ENCODE data around the gene SYTL3.
"Not testable (repeated sequence)": the region's sequence is repeated elsewhere in the genome, so short reads cannot be mapped to it uniquely, and the experiment has no call there.

Gene SYTL3

DNA sequence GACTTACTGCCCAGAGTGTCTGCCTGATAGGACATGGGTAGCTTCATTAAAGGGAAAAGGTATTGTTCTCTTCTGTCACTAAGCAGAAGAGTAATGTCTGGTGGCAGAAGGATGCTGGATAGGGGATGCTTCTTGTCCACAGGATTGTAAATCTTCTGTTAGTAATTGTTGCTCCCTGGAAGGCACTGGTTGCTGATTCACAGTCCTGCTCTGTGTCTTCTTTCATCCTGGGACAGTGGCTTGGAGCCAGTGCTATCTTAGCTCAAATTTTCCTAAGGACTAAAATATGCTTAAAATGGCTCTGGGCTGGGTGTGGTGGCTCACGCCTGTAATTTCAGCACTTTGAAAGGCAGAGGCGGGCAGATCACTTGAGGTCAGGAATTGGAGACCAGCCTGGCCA lies 48.0 kb downstream of the SYTL3 start:
- H3K4me2 ChIP-seq (ENCODE audit: low read length) = no peak overlapping the region
- H3F3A ChIP-seq (ENCODE audit: insufficient read depth, low read length) = no peaks in the 10 kb centered on the region
- H2AFZ ChIP-seq (ENCODE audit: low read length) = no peak overlapping the region
- no peak overlapping the region for H3K9ac ChIP-seq (ENCODE audit: low read length)
- H3K9me3 ChIP-seq (ENCODE audit: low read length) = peaks cover 6% of the 10 kb centered on the region
- H3K9me2 ChIP-seq (ENCODE audit: low read depth, low read length) = no peaks in the 10 kb centered on the region
- TF ChIP-seq, protein P1, sequence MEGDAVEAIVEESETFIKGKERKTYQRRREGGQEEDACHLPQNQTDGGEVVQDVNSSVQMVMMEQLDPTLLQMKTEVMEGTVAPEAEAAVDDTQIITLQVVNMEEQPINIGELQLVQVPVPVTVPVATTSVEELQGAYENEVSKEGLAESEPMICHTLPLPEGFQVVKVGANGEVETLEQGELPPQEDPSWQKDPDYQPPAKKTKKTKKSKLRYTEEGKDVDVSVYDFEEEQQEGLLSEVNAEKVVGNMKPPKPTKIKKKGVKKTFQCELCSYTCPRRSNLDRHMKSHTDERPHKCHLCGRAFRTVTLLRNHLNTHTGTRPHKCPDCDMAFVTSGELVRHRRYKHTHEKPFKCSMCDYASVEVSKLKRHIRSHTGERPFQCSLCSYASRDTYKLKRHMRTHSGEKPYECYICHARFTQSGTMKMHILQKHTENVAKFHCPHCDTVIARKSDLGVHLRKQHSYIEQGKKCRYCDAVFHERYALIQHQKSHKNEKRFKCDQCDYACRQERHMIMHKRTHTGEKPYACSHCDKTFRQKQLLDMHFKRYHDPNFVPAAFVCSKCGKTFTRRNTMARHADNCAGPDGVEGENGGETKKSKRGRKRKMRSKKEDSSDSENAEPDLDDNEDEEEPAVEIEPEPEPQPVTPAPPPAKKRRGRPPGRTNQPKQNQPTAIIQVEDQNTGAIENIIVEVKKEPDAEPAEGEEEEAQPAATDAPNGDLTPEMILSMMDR (IDR thresholded peaks at IDR 0.05; ENCODE audit: low read length) = no peak
- TF ChIP-seq EZH2 (IDR thresholded peaks at IDR 0.05; ENCODE audit: borderline replicate concordance, low read length) = no peak
- H3K4me3 ChIP-seq (ENCODE audit: low read depth, low read length, poor library complexity, severe bottlenecking) = no peak overlapping the region
- no peaks in the 10 kb centered on the region; the same call in 1 of the 2 replicates for H3K36me3 ChIP-seq (ENCODE audit: insufficient read depth, low read length)
- no peak overlapping the region for H3K27ac ChIP-seq (ENCODE audit: low read depth, low read length, poor library complexity, severe bottlenecking)
- no peaks in the 10 kb centered on the region; the same call in 1 of the 2 replicates for H3K27me3 ChIP-seq (ENCODE audit: insufficient read depth, low read length)
- no peaks in the 10 kb centered on the region for H3K79me2 ChIP-seq (ENCODE audit: insufficient read depth, low read length)
- peaks cover 6% of the 10 kb centered on the region for H3K4me1 ChIP-seq (ENCODE audit: insufficient read depth, low read length, severe bottlenecking)
- H4K20me1 ChIP-seq (ENCODE audit: insufficient read depth, low read length) = no peaks in the 10 kb centered on the region

DNA sequence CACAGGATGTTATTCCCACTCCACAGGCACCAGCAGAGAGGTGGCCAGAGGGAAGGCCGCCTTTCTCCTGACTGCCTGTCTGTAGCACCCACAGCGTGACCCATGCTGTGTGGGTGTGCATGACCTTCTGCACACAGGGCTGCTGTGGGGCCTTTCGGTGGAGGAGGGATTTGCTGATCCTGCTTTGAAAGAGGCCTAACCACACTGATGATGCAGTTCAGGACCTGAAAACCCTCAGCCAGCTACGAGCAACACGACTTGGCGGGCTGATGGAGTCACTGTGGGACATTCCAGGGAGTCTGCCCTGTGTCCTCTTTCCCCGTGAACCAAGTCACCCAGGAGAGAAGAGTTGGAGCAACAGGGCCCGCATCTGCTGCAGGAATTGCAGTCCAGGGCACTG lies 49.1 kb downstream of the SYTL3 start:
- Histone ChIP-seq H3K9ac (ENCODE audit: low read length) (no peak overlapping the region), H3K9me2 (ENCODE audit: low read depth, low read length) (no peaks in the 10 kb centered on the region), H3K4me3 (ENCODE audit: low read depth, low read length, poor library complexity, severe bottlenecking) (no peak overlapping the region), H3K4me1 (ENCODE audit: insufficient read depth, low read length, severe bottlenecking) (peaks cover 2% of the 10 kb centered on the region), H3K36me3 (ENCODE audit: insufficient read depth, low read length) (no peaks in the 10 kb centered on the region; the same call in 1 of the 2 replicates), H3K27me3 (ENCODE audit: insufficient read depth, low read length) (no peaks in the 10 kb centered on the region; the same call in 1 of the 2 replicates), H3F3A (ENCODE audit: insufficient read depth, low read length) (no peaks in the 10 kb centered on the region), H2AFZ (ENCODE audit: low read length) (no peak overlapping the region), H3K4me2 (ENCODE audit: low read length) (no peak overlapping the region), H3K79me2 (ENCODE audit: insufficient read depth, low read length) (no peaks in the 10 kb centered on the region), H3K9me3 (ENCODE audit: low read length) (peaks cover 6% of the 10 kb centered on the region), H3K27ac (ENCODE audit: low read depth, low read length, poor library complexity, severe bottlenecking) (no peak overlapping the region), H4K20me1 (ENCODE audit: insufficient read depth, low read length) (no peaks in the 10 kb centered on the region)
- TF ChIP-seq EZH2 (IDR thresholded peaks at IDR 0.05; ENCODE audit: borderline replicate concordance, low read length) = no peak
- TF ChIP-seq, protein P1 (IDR thresholded peaks at IDR 0.05; ENCODE audit: low read length) = no peak

- not testable (repeated sequence) for H4K20me1 ChIP-seq (ENCODE audit: insufficient read depth, low read length); H3K9ac ChIP-seq (ENCODE audit: low read length); H3K9me3 ChIP-seq (ENCODE audit: low read length); H2AFZ ChIP-seq (ENCODE audit: low read length); H3K9me2 ChIP-seq (ENCODE audit: low read depth, low read length); H3K79me2 ChIP-seq (ENCODE audit: insufficient read depth, low read length); H3K36me3 ChIP-seq (ENCODE audit: insufficient read depth, low read length); H3F3A ChIP-seq (ENCODE audit: insufficient read depth, low read length); H3K4me2 ChIP-seq (ENCODE audit: low read length); H3K4me3 ChIP-seq (ENCODE audit: low read depth, low read length, poor library complexity, severe bottlenecking); H3K27ac ChIP-seq (ENCODE audit: low read depth, low read length, poor library complexity, severe bottlenecking); H3K27me3 ChIP-seq (ENCODE audit: insufficient read depth, low read length)
- H3K4me1 ChIP-seq (ENCODE audit: insufficient read depth, low read length, severe bottlenecking) = peaks cover 23% of the 10 kb centered on the region
Measured at GRCh38 chr6:158701268-158701667, 51.4 kb downstream of the SYTL3 start.

DNA sequence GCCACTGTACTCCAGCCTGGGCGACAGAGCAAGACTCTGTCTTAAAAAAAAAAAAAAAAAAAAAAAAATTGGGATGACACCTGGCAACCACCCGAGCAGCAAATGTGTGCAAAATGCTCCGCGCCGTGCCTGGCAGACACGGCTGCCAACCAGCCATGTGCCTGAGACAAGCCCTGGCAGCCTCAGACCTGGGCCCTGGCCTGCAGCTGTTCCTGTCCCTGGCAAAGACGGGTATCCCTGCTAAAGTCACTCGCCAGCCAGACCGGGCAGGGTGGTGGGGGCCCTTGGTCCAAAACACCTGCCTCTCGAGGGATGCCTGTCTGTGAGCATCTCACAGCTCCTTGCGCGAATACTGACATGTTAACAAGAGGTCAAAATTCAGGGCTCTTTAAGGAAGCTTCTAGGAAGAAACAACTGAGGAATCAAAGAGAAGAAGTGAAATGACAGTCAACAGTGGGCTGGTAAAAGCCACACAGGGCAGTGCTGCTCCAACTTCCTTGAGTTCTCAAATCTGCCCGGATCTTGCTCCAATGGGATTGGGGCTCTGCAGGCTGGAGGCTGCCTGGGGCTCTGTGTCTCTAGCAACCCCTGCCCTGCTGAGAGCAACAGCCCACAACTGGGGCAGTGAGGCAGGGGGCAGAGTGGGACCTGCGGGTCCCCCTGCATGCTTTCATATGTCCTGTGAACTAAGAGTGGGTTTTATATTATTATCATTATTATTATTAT lies 53.4 kb downstream of the SYTL3 start:
- no peak overlapping the region for H3K9ac ChIP-seq (ENCODE audit: low read length)
- H3K27ac ChIP-seq (ENCODE audit: low read depth, low read length, poor library complexity, severe bottlenecking) = no peak overlapping the region
- no peak overlapping the region for H3K4me2 ChIP-seq (ENCODE audit: low read length)

More for the DNA sequence above, 53.4 kb downstream of the SYTL3 start:
- TF ChIP-seq, protein P1 (IDR thresholded peaks at IDR 0.05; ENCODE audit: low read length) = no peak
- TF ChIP-seq EZH2 (IDR thresholded peaks at IDR 0.05; ENCODE audit: borderline replicate concordance, low read length) = no peak
- Histone ChIP-seq H3K4me3 (ENCODE audit: low read depth, low read length, poor library complexity, severe bottlenecking) (no peak overlapping the region), H2AFZ (ENCODE audit: low read length) (no peak overlapping the region), H3K9me2 (ENCODE audit: low read depth, low read length) (no peaks in the 10 kb centered on the region), H3K79me2 (ENCODE audit: insufficient read depth, low read length) (no peaks in the 10 kb centered on the region), H3K36me3 (ENCODE audit: insufficient read depth, low read length) (no peaks in the 10 kb centered on the region), H3K9me3 (ENCODE audit: low read length) (no peaks in the 10 kb centered on the region), H3F3A (ENCODE audit: insufficient read depth, low read length) (no peaks in the 10 kb centered on the region; the same call in 1 of the 2 replicates), H4K20me1 (ENCODE audit: insufficient read depth, low read length) (no peaks in the 10 kb centered on the region), H3K4me1 (ENCODE audit: insufficient read depth, low read length, severe bottlenecking) (peaks cover 43% of the 10 kb centered on the region), H3K27me3 (ENCODE audit: insufficient read depth, low read length) (no peaks in the 10 kb centered on the region)
